ENCODE data around the gene HOXD4. TPM values are rescaled to one million over a fixed set of nuclear protein-coding genes. Genes with fewer than 3 reads are reported as not detected.

Gene HOXD4
- total RNA-seq, 1 experiment from 2014 or later: 0.17 TPM

DNA sequence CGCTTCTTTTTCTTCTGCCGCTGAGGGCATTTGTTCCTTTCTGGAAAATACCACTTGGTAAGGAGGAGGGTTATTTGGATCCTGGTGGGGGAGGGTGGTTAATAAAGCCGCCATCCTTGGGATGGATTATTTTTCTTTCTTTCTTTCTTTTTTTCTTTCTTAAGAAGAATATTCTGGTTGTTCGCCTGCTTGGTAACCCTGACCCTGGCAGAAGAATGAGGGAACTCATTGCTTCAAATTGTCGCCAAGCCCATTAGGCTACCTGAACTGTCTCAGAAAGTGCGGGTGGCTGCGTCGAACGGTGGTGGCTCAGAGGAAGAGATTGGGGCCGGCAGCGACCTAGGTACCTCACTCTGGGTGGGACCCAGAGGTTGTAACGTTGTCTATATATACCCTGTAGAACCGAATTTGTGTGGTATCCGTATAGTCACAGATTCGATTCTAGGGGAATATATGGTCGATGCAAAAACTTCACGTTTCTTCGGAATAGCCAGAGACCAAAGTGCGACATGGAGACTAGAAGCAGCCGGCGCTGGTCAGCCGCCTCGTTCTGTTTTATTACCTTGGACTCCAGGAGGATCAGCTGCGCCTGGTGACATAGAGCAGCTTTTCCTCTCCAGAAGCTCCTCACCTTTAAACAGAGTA, 1.3 kb upstream of the HOXD4 start:
- in situ Hi-C loops (cut with HindIII; ENCODE audit: low pct_unique_long_range_greater_than_20kb, low sequenced_read_pairs): no loop called here
- DNase-seq (ENCODE audit: low read depth): no peak

- in situ Hi-C loops (cut with HindIII; ENCODE audit: low pct_unique_long_range_greater_than_20kb, low sequenced_read_pairs): no loop called here
- DNase-seq (ENCODE audit: low read depth): no peak
Observed at GRCh38 chr2:176150584-176151441, 537 bp upstream of the HOXD4 start.

- in situ Hi-C loops (cut with HindIII; ENCODE audit: low pct_unique_long_range_greater_than_20kb, low sequenced_read_pairs): no loop called here
Observed at GRCh38 chr2:176152350-176153181, 1.2 kb downstream of the HOXD4 start.

GRCh38 chr2:176154576-176155252, 3.4 kb downstream of the HOXD4 start:
- in situ Hi-C loops (cut with HindIII; ENCODE audit: low pct_unique_long_range_greater_than_20kb, low sequenced_read_pairs): no loop called here

More at GRCh38 chr2:176152350-176153181, 1.2 kb downstream of the HOXD4 start:
- no peak for DNase-seq (ENCODE audit: low read depth)

GRCh38 chr2:176155356-176156044, 4.2 kb downstream of the HOXD4 start:
- DNase-seq (ENCODE audit: low read depth): no peak
- in situ Hi-C loops (cut with HindIII; ENCODE audit: low pct_unique_long_range_greater_than_20kb, low sequenced_read_pairs): no loop called here

More at GRCh38 chr2:176154576-176155252, 3.4 kb downstream of the HOXD4 start:
- no peak for DNase-seq (ENCODE audit: low read depth)

DNA sequence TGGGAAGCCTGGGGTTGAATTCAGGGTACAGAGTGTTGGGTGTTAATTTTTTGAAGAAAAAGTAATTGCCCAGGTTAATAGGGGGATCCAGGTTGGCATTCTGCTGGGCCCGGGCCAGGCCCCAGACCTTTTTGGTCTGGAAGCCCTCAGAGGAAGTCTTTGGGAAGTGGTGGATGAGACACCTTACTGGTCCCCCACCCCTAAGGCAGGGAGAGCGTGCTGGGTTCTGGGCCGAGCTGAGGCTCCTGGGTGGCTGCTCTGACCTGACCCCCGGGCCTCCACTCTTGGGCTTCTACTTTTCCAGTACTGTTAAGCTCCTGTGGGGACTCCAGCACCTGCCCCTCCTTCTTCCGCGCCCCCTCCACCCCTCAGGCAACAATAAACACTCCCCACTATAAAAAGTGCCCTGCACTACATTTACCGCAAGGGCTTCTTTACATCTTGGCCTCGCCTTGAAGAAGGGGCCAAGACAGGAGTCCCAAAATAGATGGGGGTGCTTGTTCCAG, 5.0 kb downstream of the HOXD4 start:
- in situ Hi-C loops (cut with HindIII; ENCODE audit: low pct_unique_long_range_greater_than_20kb, low sequenced_read_pairs): no loop called here
- DNase-seq (ENCODE audit: low read depth): no peak

DNA sequence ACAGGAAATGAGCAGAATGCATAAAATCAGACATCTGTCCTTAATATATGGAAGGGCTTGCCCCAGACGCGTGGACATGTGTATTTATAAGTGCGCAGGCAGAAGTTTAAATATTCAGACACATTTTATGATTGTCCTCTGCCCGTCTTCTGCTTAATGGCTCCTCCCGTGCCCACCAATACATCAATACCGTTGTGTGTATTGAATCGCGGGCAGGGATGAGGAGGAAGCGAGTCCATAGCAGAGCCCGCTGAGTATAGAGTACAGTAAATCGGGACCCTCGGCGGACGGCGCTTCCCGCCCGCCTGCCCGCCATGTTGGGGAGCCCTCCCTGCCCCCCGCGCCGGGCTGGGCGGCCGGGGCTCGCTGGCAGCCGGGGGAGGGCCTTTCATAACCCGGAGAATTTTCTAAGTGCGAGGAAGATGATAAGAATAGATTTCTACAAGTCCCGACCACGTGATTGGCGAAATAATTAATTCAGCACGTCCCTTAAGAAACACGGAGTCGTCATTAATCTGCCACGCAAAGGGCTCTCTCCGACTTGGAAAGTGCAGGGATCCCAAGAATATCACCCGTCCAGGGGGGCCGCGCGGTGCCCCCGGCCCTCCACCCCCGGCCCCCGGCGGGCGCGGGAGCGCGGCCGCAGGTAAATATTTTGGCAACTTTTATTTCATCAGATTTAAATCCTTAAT, 5.6 kb downstream of the HOXD4 start, which contains the start of gene HOXD3:
Gene HOXD3 (plus strand): TSS at position 501 of the 692 bp plus-strand sequence. CDS start 11,808 bp downstream, outside the sequence.
- in situ Hi-C loops (cut with HindIII; ENCODE audit: low pct_unique_long_range_greater_than_20kb, low sequenced_read_pairs): no loop called here
- DNase-seq (ENCODE audit: low read depth): no peak

DNA sequence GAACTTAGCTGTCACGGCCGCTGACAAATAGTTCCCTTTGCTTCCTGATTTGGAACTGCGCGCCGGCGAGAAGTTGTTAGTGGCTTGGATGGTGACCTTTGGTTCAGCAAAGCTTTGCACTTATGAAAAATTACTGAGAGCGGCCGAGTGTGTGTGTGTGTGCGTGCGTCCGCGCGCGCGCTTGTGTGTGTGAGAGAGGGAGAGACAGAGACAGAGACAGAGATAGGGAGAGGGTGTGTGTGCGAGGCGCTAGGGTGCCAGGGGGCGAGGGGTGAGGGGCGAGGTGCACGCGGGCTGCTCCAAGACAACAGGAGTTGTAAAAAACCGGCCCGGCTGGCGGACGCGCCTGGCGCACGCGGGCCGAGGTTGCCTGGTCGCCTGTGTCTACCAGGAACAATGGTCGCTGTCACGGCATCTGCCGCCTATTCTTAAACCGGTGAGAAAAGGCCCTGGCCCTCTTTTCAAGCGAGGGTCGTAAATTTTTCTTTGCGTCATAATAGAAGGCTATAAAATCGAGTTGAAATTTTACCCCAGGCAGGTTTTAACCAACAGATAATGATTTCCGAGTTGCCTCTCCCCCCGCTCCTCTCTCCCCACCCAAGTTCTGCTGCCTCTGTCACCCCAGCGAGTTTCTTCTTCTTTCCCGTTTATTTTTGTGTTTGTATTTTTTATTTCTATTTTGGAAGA, 6.3 kb downstream of the HOXD4 start:
- in situ Hi-C loops (cut with HindIII; ENCODE audit: low pct_unique_long_range_greater_than_20kb, low sequenced_read_pairs): no loop called here
- DNase-seq (ENCODE audit: low read depth): no peak

GRCh38 chr2:176158186-176158591, 6.8 kb downstream of the HOXD4 start:
- no peak for DNase-seq (ENCODE audit: low read depth)
- in situ Hi-C loops (cut with HindIII; ENCODE audit: low pct_unique_long_range_greater_than_20kb, low sequenced_read_pairs): no loop called here

GRCh38 chr2:176158855-176159662, 7.7 kb downstream of the HOXD4 start:
- in situ Hi-C loops (cut with HindIII; ENCODE audit: low pct_unique_long_range_greater_than_20kb, low sequenced_read_pairs): no loop called here
- DNase-seq (ENCODE audit: low read depth): no peak

GRCh38 chr2:176159663-176160250, 8.4 kb downstream of the HOXD4 start:
- DNase-seq (ENCODE audit: low read depth): no peak
- in situ Hi-C loops (cut with HindIII; ENCODE audit: low pct_unique_long_range_greater_than_20kb, low sequenced_read_pairs): no loop called here

GRCh38 chr2:176160251-176160985, 9.1 kb downstream of the HOXD4 start:
- no peak for DNase-seq (ENCODE audit: low read depth)
- in situ Hi-C loops (cut with HindIII; ENCODE audit: low pct_unique_long_range_greater_than_20kb, low sequenced_read_pairs): no loop called here

GRCh38 chr2:176160986-176161824, 9.9 kb downstream of the HOXD4 start:
- in situ Hi-C loops (cut with HindIII; ENCODE audit: low pct_unique_long_range_greater_than_20kb, low sequenced_read_pairs): no loop called here
- no peak for DNase-seq (ENCODE audit: low read depth)

All from Caki2 (cell line).